HEK293 (cell line): ENCODE data around the gene SLC16A4.

ENCODE experiments used
- CTCF ChIA-PET: fragments of 350-600 bp; formaldehyde crosslinking; extraction: SDS; loops from one replicate; lab custom pipeline; 2021; ENCODE audit warnings: antibody characterized with exemption; lab: Yijun Ruan, JAX
- POLR2A ChIA-PET: fragments of 300-600 bp; formaldehyde crosslinking; extraction: SDS; loops from one replicate; lab custom pipeline; 2020; ENCODE audit warnings: antibody characterized with exemption, inconsistent platforms; lab: Yijun Ruan, JAX
- H3K27ac ChIP-seq: fragments of 200-500 bp; sonication (Bioruptor generic); 2 replicates; pipeline ENCODE4 v1.5.1; 2014; ENCODE audit warnings: low read depth, low read length, control low read depth, inconsistent platforms; ENCODE audit errors: extremely low read depth
- H3K36me3 ChIP-seq, 2 experiments: fragments of 200-500 bp in 1 of 2; sonication (Bioruptor generic) in 1 of 2; 1 replicate in 1 of 2; 2 replicates in 1 of 2; pipeline ENCODE4 v1.5.1; 2014 to 2017; ENCODE audit warnings: inconsistent platforms in 2 of 2, low read length in 2 of 2; ENCODE audit not compliant: control insufficient read depth in 2 of 2, insufficient read depth in 1 of 2
- H3K4me1 ChIP-seq: fragments of 200-500 bp; sonication (Bioruptor generic); 2 replicates; pipeline ENCODE4 v1.5.1; 2014; ENCODE audit warnings: mild to moderate bottlenecking, low read length, inconsistent platforms; ENCODE audit not compliant: control insufficient read depth, insufficient read depth
- H3K4me3 ChIP-seq: 2 replicates; pipeline ENCODE4 v1.5.1; 2011; ENCODE audit warnings: low read depth, mild to moderate bottlenecking, control low read depth, low read length, moderate library complexity
- H3K9me3 ChIP-seq: fragments of 200-500 bp; sonication (Bioruptor generic); 2 replicates; pipeline ENCODE4 v1.5.1; 2014; ENCODE audit warnings: low read depth, low read length, inconsistent platforms; ENCODE audit not compliant: control insufficient read depth, insufficient read depth
- FEZF1 ChIP-seq: fragments of 450-650 bp; formaldehyde crosslinking; IDR thresholded peaks from 2 replicates; pipeline ENCODE4 v1.5.1; 2016; ENCODE audit warnings: missing biosample characterization, missing genetic modification characterization
- GFI1B ChIP-seq: fragments of 450-650 bp; formaldehyde crosslinking; IDR thresholded peaks from 2 replicates; pipeline ENCODE4 v1.5.1; 2016; ENCODE audit warnings: missing biosample characterization, missing genetic modification characterization
- GLIS1 ChIP-seq: fragments of 450-650 bp; formaldehyde crosslinking; IDR thresholded peaks from 2 replicates; pipeline ENCODE4 v1.5.1; 2016; ENCODE audit warnings: missing biosample characterization, missing genetic modification characterization
- TRIM28 ChIP-seq: IDR thresholded peaks from 2 replicates; pipeline ENCODE4 v1.6.1; 2011; ENCODE audit warnings: low read length, control low read depth, borderline replicate concordance
- ZBTB11 ChIP-seq: fragments of 450-650 bp; formaldehyde crosslinking; conservative IDR thresholded peaks from 2 replicates; pipeline ENCODE4 v1.5.1; 2016; ENCODE audit warnings: low read depth, missing biosample characterization, missing genetic modification characterization
- ZBTB44 ChIP-seq: fragments of 450-650 bp; IDR thresholded peaks from 2 replicates; pipeline ENCODE4 v1.5.1; 2018; ENCODE audit warnings: missing biosample characterization, mild to moderate bottlenecking, missing genetic modification characterization
- ZFP69B ChIP-seq: fragments of 450-650 bp; formaldehyde crosslinking; IDR thresholded peaks from 2 replicates; pipeline ENCODE4 v1.5.1; 2016; ENCODE audit warnings: missing biosample characterization, missing genetic modification characterization
- ZNF16 ChIP-seq: fragments of 450-650 bp; formaldehyde crosslinking; IDR thresholded peaks from 2 replicates; pipeline ENCODE4 v1.5.1; 2016; ENCODE audit warnings: low read depth, missing biosample characterization, missing genetic modification characterization
- ZNF18 ChIP-seq: fragments of 450-650 bp; formaldehyde crosslinking; IDR thresholded peaks from 2 replicates; pipeline ENCODE4 v1.5.1; 2016; ENCODE audit warnings: missing biosample characterization, missing genetic modification characterization
- ZNF239 ChIP-seq: fragments of 450-650 bp; formaldehyde crosslinking; IDR thresholded peaks from 2 replicates; pipeline ENCODE4 v1.5.1; 2016; ENCODE audit warnings: missing biosample characterization, missing genetic modification characterization
- ZNF274 ChIP-seq, 2 experiments: fragments of 200-500 bp in 1 of 2; fragments of 450-650 bp in 1 of 2; sonication (Bioruptor generic) in 1 of 2; formaldehyde crosslinking in 1 of 2; IDR thresholded peaks; 2 replicates each; pipeline versions ENCODE4 v1.5.1 to v1.6.1; 2014 to 2016; ENCODE audit warnings: borderline replicate concordance in 1 of 2, inconsistent platforms in 1 of 2, low read length in 1 of 2, missing biosample characterization in 1 of 2, missing genetic modification characterization in 1 of 2
- ZNF341 ChIP-seq: fragments of 450-650 bp; formaldehyde crosslinking; IDR thresholded peaks from 2 replicates; pipeline ENCODE4; 2016; ENCODE audit warnings: low read depth, missing biosample characterization, missing genetic modification characterization
- ZNF366 ChIP-seq: fragments of 450-650 bp; formaldehyde crosslinking; conservative IDR thresholded peaks from 2 replicates; pipeline ENCODE4 v1.5.1; 2016; ENCODE audit warnings: missing biosample characterization, missing genetic modification characterization
- ZNF449 ChIP-seq: fragments of 450-650 bp; formaldehyde crosslinking; IDR thresholded peaks from 2 replicates; pipeline ENCODE4 v1.5.1; 2017; ENCODE audit warnings: missing biosample characterization, mild to moderate bottlenecking, missing genetic modification characterization, moderate library complexity
- ZNF580 ChIP-seq: fragments of 450-650 bp; formaldehyde crosslinking; IDR thresholded peaks from 2 replicates; pipeline ENCODE4 v1.5.1; 2016; ENCODE audit warnings: missing biosample characterization, missing genetic modification characterization
- ZNF596 ChIP-seq: fragments of 450-650 bp; IDR thresholded peaks from 2 replicates; pipeline ENCODE4 v1.5.0; 2018; ENCODE audit warnings: missing biosample characterization, mild to moderate bottlenecking, missing genetic modification characterization, moderate library complexity
- ZNF837 ChIP-seq: fragments of 450-650 bp; formaldehyde crosslinking; IDR thresholded peaks from 2 replicates; pipeline ENCODE4 v1.5.1; 2016; ENCODE audit warnings: missing biosample characterization, missing genetic modification characterization
- TF ChIP-seq, protein P1 (sequence below): fragments of 450-650 bp; formaldehyde crosslinking; IDR thresholded peaks from 2 replicates; pipeline ENCODE4 v1.5.1; 2016; ENCODE audit warnings: missing biosample characterization, missing genetic modification characterization
- TF ChIP-seq, protein P2 (sequence below): fragments of 450-650 bp; formaldehyde crosslinking; IDR thresholded peaks from 2 replicates; pipeline ENCODE4 v1.5.1; 2016; ENCODE audit warnings: missing biosample characterization, missing genetic modification characterization
- TF ChIP-seq, protein P3 (sequence below): fragments of 450-650 bp; formaldehyde crosslinking; IDR thresholded peaks from 2 replicates; pipeline ENCODE4 v1.5.1; 2016; ENCODE audit warnings: missing biosample characterization, missing genetic modification characterization

Gene SLC16A4

GRCh38 chr1:110341146-110341871 is 49.5 kb downstream of the SLC16A4 start (continued):
- peak; percentile 96 for TF ChIP-seq FEZF1 (tag by site-specific recombination)
- TF ChIP-seq ZNF274 (IDR thresholded peaks at IDR 0.05; ENCODE audit: low read length) = no peak
- no peak for TF ChIP-seq ZNF274 (tag by site-specific recombination; IDR thresholded peaks at IDR 0.05; ENCODE audit: borderline replicate concordance)
- peak; percentile 81 for TF ChIP-seq ZNF366 (tag by site-specific recombination)

- Histone ChIP-seq H3K4me1 (peaks cover 14% of the 10 kb centered on the region), H3K4me3 (peak overlapping the region; percentile 78), H3K27ac (peak overlapping the region; percentile 88), H3K36me3 (peaks cover 12 to 47% of the 10 kb centered on the region in 2 experiments; a peak in 2 of 3 replicates), H3K9me3 (no peaks in the 10 kb centered on the region)
- ChIA-PET POLR2A (interaction anchor here (2.4 to 4.9 kb wide), 3 partner anchors 8 to 131 kb away, joined by 10 to 30 read pairs (median 26); partner anchors contain the start of genes KCNC4 and SLC16A4), CTCF (interaction anchor here (0.6 to 7.6 kb wide), 5 partner anchors 8 to 143 kb away, joined by 3 to 57 read pairs (median 3); no protein-coding TSS in a partner anchor)
- TF ChIP-seq ZBTB44 (tag by site-specific recombination) (no peak), GLIS1 (tag by site-specific recombination) (peak; percentile 86), ZNF16 (tag by site-specific recombination) (no peak), ZNF341 (no peak), ZBTB11 (tag by site-specific recombination) (no peak), ZNF239 (tag by site-specific recombination) (no peak), ZNF837 (tag by site-specific recombination) (no peak), TRIM28 (no peak), ZNF449 (tag by site-specific recombination) (no peak), ZNF596 (tag by site-specific recombination) (0 out of 2 replicates have a peak, but pooled peaks have one; percentile 7), GFI1B (no peak), ZNF580 (no peak), ZFP69B (tag by site-specific recombination) (no peak), ZNF18 (no peak)
- TF ChIP-seq, protein P1, sequence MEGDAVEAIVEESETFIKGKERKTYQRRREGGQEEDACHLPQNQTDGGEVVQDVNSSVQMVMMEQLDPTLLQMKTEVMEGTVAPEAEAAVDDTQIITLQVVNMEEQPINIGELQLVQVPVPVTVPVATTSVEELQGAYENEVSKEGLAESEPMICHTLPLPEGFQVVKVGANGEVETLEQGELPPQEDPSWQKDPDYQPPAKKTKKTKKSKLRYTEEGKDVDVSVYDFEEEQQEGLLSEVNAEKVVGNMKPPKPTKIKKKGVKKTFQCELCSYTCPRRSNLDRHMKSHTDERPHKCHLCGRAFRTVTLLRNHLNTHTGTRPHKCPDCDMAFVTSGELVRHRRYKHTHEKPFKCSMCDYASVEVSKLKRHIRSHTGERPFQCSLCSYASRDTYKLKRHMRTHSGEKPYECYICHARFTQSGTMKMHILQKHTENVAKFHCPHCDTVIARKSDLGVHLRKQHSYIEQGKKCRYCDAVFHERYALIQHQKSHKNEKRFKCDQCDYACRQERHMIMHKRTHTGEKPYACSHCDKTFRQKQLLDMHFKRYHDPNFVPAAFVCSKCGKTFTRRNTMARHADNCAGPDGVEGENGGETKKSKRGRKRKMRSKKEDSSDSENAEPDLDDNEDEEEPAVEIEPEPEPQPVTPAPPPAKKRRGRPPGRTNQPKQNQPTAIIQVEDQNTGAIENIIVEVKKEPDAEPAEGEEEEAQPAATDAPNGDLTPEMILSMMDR (tag by site-specific recombination) = peak; percentile 37; the same call in 1 of the 2 replicates
- TF ChIP-seq, protein P2, sequence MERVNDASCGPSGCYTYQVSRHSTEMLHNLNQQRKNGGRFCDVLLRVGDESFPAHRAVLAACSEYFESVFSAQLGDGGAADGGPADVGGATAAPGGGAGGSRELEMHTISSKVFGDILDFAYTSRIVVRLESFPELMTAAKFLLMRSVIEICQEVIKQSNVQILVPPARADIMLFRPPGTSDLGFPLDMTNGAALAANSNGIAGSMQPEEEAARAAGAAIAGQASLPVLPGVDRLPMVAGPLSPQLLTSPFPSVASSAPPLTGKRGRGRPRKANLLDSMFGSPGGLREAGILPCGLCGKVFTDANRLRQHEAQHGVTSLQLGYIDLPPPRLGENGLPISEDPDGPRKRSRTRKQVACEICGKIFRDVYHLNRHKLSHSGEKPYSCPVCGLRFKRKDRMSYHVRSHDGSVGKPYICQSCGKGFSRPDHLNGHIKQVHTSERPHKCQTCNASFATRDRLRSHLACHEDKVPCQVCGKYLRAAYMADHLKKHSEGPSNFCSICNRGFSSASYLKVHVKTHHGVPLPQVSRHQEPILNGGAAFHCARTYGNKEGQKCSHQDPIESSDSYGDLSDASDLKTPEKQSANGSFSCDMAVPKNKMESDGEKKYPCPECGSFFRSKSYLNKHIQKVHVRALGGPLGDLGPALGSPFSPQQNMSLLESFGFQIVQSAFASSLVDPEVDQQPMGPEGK (tag by site-specific recombination) = no peak
- TF ChIP-seq, protein P3, sequence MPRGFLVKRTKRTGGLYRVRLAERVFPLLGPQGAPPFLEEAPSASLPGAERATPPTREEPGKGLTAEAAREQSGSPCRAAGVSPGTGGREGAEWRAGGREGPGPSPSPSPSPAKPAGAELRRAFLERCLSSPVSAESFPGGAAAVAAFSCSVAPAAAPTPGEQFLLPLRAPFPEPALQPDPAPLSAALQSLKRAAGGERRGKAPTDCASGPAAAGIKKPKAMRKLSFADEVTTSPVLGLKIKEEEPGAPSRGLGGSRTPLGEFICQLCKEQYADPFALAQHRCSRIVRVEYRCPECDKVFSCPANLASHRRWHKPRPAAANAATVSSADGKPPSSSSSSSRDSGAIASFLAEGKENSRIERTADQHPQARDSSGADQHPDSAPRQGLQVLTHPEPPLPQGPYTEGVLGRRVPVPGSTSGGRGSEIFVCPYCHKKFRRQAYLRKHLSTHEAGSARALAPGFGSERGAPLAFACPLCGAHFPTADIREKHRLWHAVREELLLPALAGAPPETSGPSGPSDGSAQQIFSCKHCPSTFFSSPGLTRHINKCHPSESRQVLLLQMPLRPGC (tag by site-specific recombination) = no peak
These were observed 50.7 kb downstream of the SLC16A4 start for GRCh38 chr1:110340207-110340468.
